Measurements from ENCODE around the gene SHISA3. TPM values are rescaled to one million over a fixed set of nuclear protein-coding genes. Genes with fewer than 3 reads are reported as not detected.

The SHISA3 gene
- polyA plus RNA-seq, 4 donors, result 0.45 to 32.3 (median 6.7) TPM

DNA sequence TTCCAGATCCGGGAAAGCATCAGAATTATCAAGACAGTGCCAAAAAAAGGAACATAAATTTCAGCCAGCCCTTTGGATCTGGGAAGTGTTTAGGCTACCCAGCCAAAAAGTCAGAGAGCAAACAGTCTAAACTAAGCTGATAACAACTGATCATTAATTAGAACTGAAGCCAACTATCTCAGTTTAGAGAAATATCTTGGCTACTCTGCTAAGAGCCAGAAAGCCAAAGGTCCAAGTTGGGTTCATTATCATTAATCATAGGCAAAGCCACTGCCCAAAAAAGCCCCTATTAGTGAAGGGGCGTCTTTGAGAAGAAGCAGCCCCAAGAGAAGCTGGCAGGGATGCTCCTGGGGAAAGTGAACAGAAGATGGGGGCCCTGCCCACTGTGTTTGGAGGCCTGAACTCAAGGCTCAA lies 37.0 kb upstream of the SHISA3 start:
- no peak for DNase-seq
- 21 to 31% (median 28%) methylated on average over 2 of the region's 2 CpGs for WGBS, 3 donors

DNA sequence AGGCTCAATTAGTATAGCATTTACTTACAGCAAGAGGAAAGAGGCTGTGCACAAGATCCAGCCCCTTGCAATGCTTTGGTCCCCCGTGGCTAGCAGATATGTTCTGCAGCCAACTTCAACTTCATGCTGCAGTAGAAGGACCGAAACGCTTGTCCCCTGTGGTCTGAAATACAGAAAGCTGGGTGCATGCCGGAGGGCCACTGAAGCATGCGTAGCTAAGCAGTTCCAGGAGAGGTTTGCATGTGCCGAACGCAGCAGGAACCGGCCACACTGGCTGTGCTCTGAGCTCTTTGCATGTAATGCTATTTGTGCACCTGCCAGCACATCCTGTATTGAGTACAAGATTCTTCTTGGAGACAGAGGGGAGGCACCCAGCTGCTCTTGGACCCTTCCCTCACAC lies 35.8 kb upstream of the SHISA3 start:
- Histone ChIP-seq H3K4me3 (ENCODE audit: low read depth in 1 of 3, low read length in 3 of 3) (no peak overlapping the region), H3K27ac (ENCODE audit: low read depth in 1 of 3, low read length in 2 of 3) (no peak overlapping the region), H3K36me3 (ENCODE audit: control insufficient read depth in 3 of 3, insufficient read depth in 2 of 3, low read depth in 1 of 3, low read length in 3 of 3) (no peaks in the 10 kb centered on the region), H3K27me3 (ENCODE audit: control insufficient read depth in 3 of 3, insufficient read depth in 3 of 3, low read length in 3 of 3) (peaks cover 0 to 3% (median 3%) of the 10 kb centered on the region in 3 donors), H3K4me1 (ENCODE audit: control insufficient read depth in 3 of 3, insufficient read depth in 2 of 3, low read depth in 1 of 3, low read length in 2 of 3) (peaks cover 0 to 4% (median 0%) of the 10 kb centered on the region in 3 donors), H3K9me3 (ENCODE audit: control insufficient read depth in 2 of 2, insufficient read depth in 1 of 2, low read depth in 1 of 2, low read length in 1 of 2) (no peaks in the 10 kb centered on the region)
- no peak for DNase-seq
- FAIRE-seq, result no peak
- WGBS, 3 donors, result 82 to 92% (median 90%) methylated on average over 8 of the region's 8 CpGs

More for the DNA sequence above, 37.0 kb upstream of the SHISA3 start:
- peaks cover 0 to 4% (median 0%) of the 10 kb centered on the region in 3 donors for H3K4me1 ChIP-seq (ENCODE audit: control insufficient read depth in 3 of 3, insufficient read depth in 2 of 3, low read depth in 1 of 3, low read length in 2 of 3)
- FAIRE-seq, result no peak
- peaks cover 0 to 8% (median 3%) of the 10 kb centered on the region in 3 donors for H3K27me3 ChIP-seq (ENCODE audit: control insufficient read depth in 3 of 3, insufficient read depth in 3 of 3, low read length in 3 of 3)
- H3K27ac ChIP-seq (ENCODE audit: low read depth in 1 of 3, low read length in 2 of 3), result peak overlapping the region in 1 of 3 donors; percentile 11
- H3K36me3 ChIP-seq (ENCODE audit: control insufficient read depth in 3 of 3, insufficient read depth in 2 of 3, low read depth in 1 of 3, low read length in 3 of 3), result no peaks in the 10 kb centered on the region
- H3K9me3 ChIP-seq (ENCODE audit: control insufficient read depth in 2 of 2, insufficient read depth in 1 of 2, low read depth in 1 of 2, low read length in 1 of 2), result no peaks in the 10 kb centered on the region
- H3K4me3 ChIP-seq (ENCODE audit: low read depth in 1 of 3, low read length in 3 of 3), result no peak overlapping the region

DNA sequence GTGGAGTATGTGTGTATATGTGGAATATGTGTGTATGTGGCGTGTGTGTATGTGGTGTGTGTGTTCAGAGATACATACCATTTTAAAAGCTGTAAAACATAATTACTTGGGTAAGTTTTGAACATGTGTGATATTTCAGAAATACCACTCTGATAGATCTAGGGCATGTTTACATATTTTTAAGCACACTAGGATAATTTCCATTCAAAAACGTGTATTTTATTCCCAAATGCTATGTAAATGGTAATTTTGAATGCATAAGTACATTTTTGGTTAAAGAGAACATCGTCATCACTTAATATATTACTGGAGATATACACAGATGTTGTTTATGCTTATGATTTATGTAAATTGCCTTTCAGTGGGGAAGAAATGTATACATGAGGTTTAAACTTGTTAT lies 34.7 kb upstream of the SHISA3 start:
- no peak overlapping the region for H3K27ac ChIP-seq (ENCODE audit: low read depth in 1 of 3, low read length in 2 of 3)
- peaks cover 0 to 4% (median 0%) of the 10 kb centered on the region in 3 donors for H3K4me1 ChIP-seq (ENCODE audit: control insufficient read depth in 3 of 3, insufficient read depth in 2 of 3, low read depth in 1 of 3, low read length in 2 of 3)
- peaks cover 0 to 3% (median 3%) of the 10 kb centered on the region in 3 donors for H3K27me3 ChIP-seq (ENCODE audit: control insufficient read depth in 3 of 3, insufficient read depth in 3 of 3, low read length in 3 of 3)
- no peak for FAIRE-seq
- H3K9me3 ChIP-seq (ENCODE audit: control insufficient read depth in 2 of 2, insufficient read depth in 1 of 2, low read depth in 1 of 2, low read length in 1 of 2), result no peaks in the 10 kb centered on the region
- no peak for DNase-seq
- no peaks in the 10 kb centered on the region for H3K36me3 ChIP-seq (ENCODE audit: control insufficient read depth in 3 of 3, insufficient read depth in 2 of 3, low read depth in 1 of 3, low read length in 3 of 3)
- no peak overlapping the region for H3K4me3 ChIP-seq (ENCODE audit: low read depth in 1 of 3, low read length in 3 of 3)
- whole genome bisulfite sequencing, 3 donors, result 73 to 83% (median 79%) methylated on average over 3 of the region's 3 CpGs

DNA sequence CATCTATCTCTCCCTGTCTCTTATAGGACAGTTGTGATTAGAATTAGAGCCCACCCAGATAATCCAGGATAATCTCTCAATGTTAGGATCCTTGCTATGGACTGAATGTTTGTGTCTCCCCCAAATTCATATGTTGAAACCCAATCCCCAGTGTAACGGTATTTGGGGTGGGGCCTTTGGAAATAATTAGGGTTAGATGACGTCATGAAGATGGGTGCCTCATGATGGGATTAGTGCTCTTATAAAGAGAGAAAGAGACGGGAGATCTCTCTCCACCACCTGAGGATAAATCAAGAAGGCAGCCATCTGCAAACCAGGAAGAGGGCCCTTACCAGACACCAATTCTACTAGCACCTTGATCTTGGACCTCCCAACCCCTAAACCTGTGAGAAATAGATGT lies 33.7 kb upstream of the SHISA3 start:
- FAIRE-seq (no peak), DNase-seq (no peak)
- Histone ChIP-seq H3K4me1 (ENCODE audit: control insufficient read depth in 3 of 3, insufficient read depth in 2 of 3, low read depth in 1 of 3, low read length in 2 of 3) (peaks cover 0 to 4% (median 0%) of the 10 kb centered on the region in 3 donors), H3K9me3 (ENCODE audit: control insufficient read depth in 2 of 2, insufficient read depth in 1 of 2, low read depth in 1 of 2, low read length in 1 of 2) (no peaks in the 10 kb centered on the region), H3K27ac (ENCODE audit: low read depth in 1 of 3, low read length in 2 of 3) (peak overlapping the region in 1 of 3 donors; percentile 21), H3K36me3 (ENCODE audit: control insufficient read depth in 3 of 3, insufficient read depth in 2 of 3, low read depth in 1 of 3, low read length in 3 of 3) (no peaks in the 10 kb centered on the region), H3K27me3 (ENCODE audit: control insufficient read depth in 3 of 3, insufficient read depth in 3 of 3, low read length in 3 of 3) (peaks cover 0 to 3% (median 0%) of the 10 kb centered on the region in 3 donors), H3K4me3 (ENCODE audit: low read depth in 1 of 3, low read length in 3 of 3) (no peak overlapping the region)
- 82 to 91% (median 87%) methylated on average over 3 of the region's 3 CpGs for WGBS, 3 donors

DNA sequence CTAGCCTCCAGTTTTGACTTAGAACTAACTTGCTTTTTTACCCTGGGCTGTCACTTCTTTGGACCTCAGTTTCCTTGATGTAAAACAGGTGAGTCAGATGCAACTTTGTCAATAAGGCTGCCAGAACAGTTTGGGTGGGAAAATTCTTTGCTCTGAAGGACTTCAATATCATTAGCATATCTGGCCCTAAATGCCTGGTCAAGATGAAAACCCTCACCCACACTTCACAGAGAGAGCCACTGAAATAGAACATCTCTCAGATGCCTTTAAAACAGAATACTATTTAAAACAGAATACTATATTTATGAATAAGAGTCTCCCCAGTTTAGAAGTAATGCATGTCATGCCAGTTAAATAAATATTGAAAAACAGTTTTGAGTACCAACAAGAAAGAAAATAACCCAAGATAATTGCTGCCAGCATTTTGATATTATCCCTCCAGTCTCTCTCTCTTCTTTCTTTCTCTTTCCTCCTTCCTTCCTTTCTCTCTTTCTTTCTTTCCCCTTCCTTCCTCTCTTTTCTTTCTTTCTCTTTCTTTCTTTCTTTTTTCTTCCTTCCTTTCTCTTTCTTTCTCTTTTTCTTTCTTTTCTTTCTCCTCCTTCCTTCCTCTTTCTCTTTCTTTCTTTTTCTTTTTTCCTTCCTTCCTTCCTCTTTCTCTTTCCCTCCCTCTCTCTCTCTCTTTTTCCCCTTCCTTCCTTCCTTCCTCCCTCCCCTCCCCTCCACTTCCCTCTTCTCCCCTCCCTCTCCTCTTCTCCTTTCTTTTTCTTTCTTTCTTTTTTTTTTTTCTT lies 32.8 kb upstream of the SHISA3 start:
- Histone ChIP-seq H3K4me3 (ENCODE audit: low read depth in 1 of 3, low read length in 3 of 3) (no peak overlapping the region), H3K9me3 (ENCODE audit: control insufficient read depth in 2 of 2, insufficient read depth in 1 of 2, low read depth in 1 of 2, low read length in 1 of 2) (no peaks in the 10 kb centered on the region), H3K27ac (ENCODE audit: low read depth in 1 of 3, low read length in 2 of 3) (no peak overlapping the region), H3K4me1 (ENCODE audit: control insufficient read depth in 3 of 3, insufficient read depth in 2 of 3, low read depth in 1 of 3, low read length in 2 of 3) (peaks cover 0 to 4% (median 0%) of the 10 kb centered on the region in 3 donors), H3K27me3 (ENCODE audit: control insufficient read depth in 3 of 3, insufficient read depth in 3 of 3, low read length in 3 of 3) (peaks cover 0 to 3% (median 0%) of the 10 kb centered on the region in 3 donors), H3K36me3 (ENCODE audit: control insufficient read depth in 3 of 3, insufficient read depth in 2 of 3, low read depth in 1 of 3, low read length in 3 of 3) (no peaks in the 10 kb centered on the region)
- FAIRE-seq (no peak), DNase-seq (no peak)

DNA sequence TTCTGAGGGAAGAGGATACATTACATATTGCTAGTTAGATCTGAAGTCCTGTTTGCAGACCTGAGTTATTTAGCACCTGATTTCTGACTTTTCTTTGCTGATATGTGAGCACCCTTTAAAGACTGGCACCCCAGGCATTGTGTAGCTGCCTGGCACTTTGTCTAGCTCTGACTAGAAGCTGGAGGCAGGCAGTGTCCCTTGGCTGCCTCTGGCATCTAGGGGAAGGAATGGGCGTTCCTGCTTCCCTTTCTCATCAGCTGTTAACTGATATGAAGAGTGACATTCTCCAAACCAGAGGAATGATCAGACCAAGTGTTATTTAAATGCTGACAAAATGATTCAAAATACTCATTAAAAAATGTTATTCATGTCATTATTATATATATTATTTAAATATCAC lies 30.3 kb upstream of the SHISA3 start:
- Histone ChIP-seq H3K9me3 (ENCODE audit: control insufficient read depth in 2 of 2, insufficient read depth in 1 of 2, low read depth in 1 of 2, low read length in 1 of 2) (no peaks in the 10 kb centered on the region), H3K4me3 (ENCODE audit: low read depth in 1 of 3, low read length in 3 of 3) (no peak overlapping the region), H3K27me3 (ENCODE audit: control insufficient read depth in 3 of 3, insufficient read depth in 3 of 3, low read length in 3 of 3) (no peaks in the 10 kb centered on the region), H3K36me3 (ENCODE audit: control insufficient read depth in 3 of 3, insufficient read depth in 2 of 3, low read depth in 1 of 3, low read length in 3 of 3) (no peaks in the 10 kb centered on the region), H3K27ac (ENCODE audit: low read depth in 1 of 3, low read length in 2 of 3) (no peak overlapping the region), H3K4me1 (ENCODE audit: control insufficient read depth in 3 of 3, insufficient read depth in 2 of 3, low read depth in 1 of 3, low read length in 2 of 3) (no peaks in the 10 kb centered on the region)
- FAIRE-seq, result no peak
- WGBS, 3 donors, result 55 to 56% (median 55%) methylated on average over 1 of the region's 1 CpG
- no peak for DNase-seq

DNA sequence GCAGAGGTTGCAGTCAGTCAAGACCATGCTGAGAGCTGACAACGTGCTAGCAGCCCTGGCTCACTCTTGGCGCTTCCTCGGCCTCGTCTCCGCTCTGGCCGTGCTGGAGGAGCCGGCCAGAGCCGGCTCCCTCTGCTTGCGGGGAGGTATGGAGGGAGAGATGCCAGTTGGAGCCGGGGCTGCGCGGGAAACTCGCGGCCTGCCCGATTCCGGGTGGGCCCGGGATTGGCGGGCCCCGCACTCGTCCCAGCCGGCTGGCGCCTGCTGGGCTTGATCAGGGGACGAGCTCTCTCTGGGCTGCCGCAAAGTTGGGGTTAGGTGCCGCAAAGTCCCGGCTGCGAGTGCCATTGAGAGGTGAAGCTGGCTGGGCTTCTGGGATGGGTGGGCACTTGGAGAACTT lies 27.8 kb upstream of the SHISA3 start:
- Histone ChIP-seq H3K9me3 (ENCODE audit: control insufficient read depth in 2 of 2, insufficient read depth in 1 of 2, low read depth in 1 of 2, low read length in 1 of 2) (no peaks in the 10 kb centered on the region), H3K27me3 (ENCODE audit: control insufficient read depth in 3 of 3, insufficient read depth in 3 of 3, low read length in 3 of 3) (no peaks in the 10 kb centered on the region), H3K4me1 (ENCODE audit: control insufficient read depth in 3 of 3, insufficient read depth in 2 of 3, low read depth in 1 of 3, low read length in 2 of 3) (no peaks in the 10 kb centered on the region), H3K4me3 (ENCODE audit: low read depth in 1 of 3, low read length in 3 of 3) (no peak overlapping the region), H3K27ac (ENCODE audit: low read depth in 1 of 3, low read length in 2 of 3) (no peak overlapping the region), H3K36me3 (ENCODE audit: control insufficient read depth in 3 of 3, insufficient read depth in 2 of 3, low read depth in 1 of 3, low read length in 3 of 3) (no peaks in the 10 kb centered on the region)
- FAIRE-seq, result no peak
- WGBS, 3 donors, result 94 to 97% (median 94%) methylated on average over 20 to 27 of the region's 27 CpGs
- no peak for DNase-seq

DNA sequence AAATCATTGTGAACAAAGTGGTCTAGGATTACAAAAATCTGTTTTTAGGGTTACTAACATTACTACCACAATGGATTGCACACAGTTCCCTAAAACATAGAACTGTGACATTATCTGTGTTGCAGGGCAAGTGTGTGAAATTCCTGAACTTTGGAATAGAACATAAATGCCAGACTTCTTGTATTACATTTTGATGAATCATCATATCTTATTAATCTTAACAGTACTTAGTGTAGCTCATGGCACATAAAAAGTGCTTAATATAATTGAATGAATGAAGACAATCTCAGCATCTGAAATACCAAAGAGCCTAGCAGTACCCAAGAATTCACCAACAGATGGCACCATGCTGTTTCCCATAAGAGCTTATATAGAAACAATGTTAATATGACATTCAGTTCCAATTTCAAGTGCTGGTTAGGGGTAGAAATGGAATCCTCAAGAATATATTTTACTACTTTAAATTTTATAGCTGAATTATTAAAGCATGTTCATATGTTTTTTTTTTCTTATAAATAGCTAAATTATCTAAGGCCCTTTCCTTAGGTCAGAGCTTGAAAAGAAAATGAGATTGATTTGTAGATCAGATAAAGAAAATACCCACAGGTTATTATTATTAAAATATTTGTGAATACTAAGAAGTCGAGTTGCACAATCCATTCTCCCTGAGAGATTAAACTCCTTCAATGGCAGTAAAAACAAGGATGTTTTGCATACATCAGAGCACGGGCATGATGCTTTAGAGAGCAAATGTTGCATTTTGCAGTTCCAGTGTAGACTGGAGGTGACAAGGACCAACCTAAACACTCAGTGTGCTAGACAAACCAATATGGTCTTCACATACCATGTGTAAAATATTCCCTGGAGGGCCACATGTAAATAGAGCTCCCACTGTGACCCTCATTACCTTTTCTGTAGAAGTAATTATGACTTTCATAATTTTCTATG lies 25.7 kb upstream of the SHISA3 start:
- Histone ChIP-seq H3K9me3 (ENCODE audit: control insufficient read depth in 2 of 2, insufficient read depth in 1 of 2, low read depth in 1 of 2, low read length in 1 of 2) (no peaks in the 10 kb centered on the region), H3K4me3 (ENCODE audit: low read depth in 1 of 3, low read length in 3 of 3) (no peak overlapping the region), H3K27me3 (ENCODE audit: control insufficient read depth in 3 of 3, insufficient read depth in 3 of 3, low read length in 3 of 3) (peaks cover 0 to 4% (median 0%) of the 10 kb centered on the region in 3 donors), H3K36me3 (ENCODE audit: control insufficient read depth in 3 of 3, insufficient read depth in 2 of 3, low read depth in 1 of 3, low read length in 3 of 3) (no peaks in the 10 kb centered on the region), H3K27ac (ENCODE audit: low read depth in 1 of 3, low read length in 2 of 3) (no peak overlapping the region), H3K4me1 (ENCODE audit: control insufficient read depth in 3 of 3, insufficient read depth in 2 of 3, low read depth in 1 of 3, low read length in 2 of 3) (no peaks in the 10 kb centered on the region)
- DNase-seq, result peak; percentile 53 to 65
- 47 to 60% (median 48%) methylated on average over 2 of the region's 2 CpGs for WGBS, 3 donors
- FAIRE-seq, result no peak

Measured in small intestine (tissue), 7 donors.